Fibroblast of lung (primary cell): ENCODE measurements around the gene LPGAT1. TPM values are rescaled to one million over a fixed set of nuclear protein-coding genes. Genes with fewer than 3 reads are reported as not detected.
A peak's percentile ranks its signal among the peaks of the same experiment; 100 is the strongest.

Source experiments
- DNase-seq, 2 donors: peaks; one replicate each; pipeline versions ENCODE4 v3.0.0 to v3.0.0-alpha.2; 2010; ENCODE audit warnings: low read depth in 2 of 2
- H2AFZ ChIP-seq: 2 replicates; pipeline ENCODE4 v1.5.1; 2012; ENCODE audit warnings: low read length, control low read depth, inconsistent platforms
- H3K27ac ChIP-seq: 2 replicates; pipeline ENCODE4 v1.5.1; 2011; ENCODE audit warnings: low read length, control low read depth; ENCODE audit not compliant: insufficient read depth
- H3K27me3 ChIP-seq: 2 replicates; pipeline ENCODE4 v1.5.1; 2011; ENCODE audit warnings: mild to moderate bottlenecking, low read length; ENCODE audit not compliant: control insufficient read depth, insufficient read depth
- H3K36me3 ChIP-seq: 2 replicates; pipeline ENCODE4 v1.5.1; 2011; ENCODE audit warnings: low read length; ENCODE audit not compliant: control insufficient read depth, insufficient read depth
- H3K4me1 ChIP-seq: 2 replicates; pipeline ENCODE4 v1.5.1; 2011; ENCODE audit warnings: low read length; ENCODE audit not compliant: control insufficient read depth, insufficient read depth; ENCODE audit errors: extremely low read depth
- H3K4me2 ChIP-seq: 2 replicates; pipeline ENCODE4 v1.5.1; 2011; ENCODE audit warnings: low read length, control low read depth; ENCODE audit not compliant: insufficient read depth; ENCODE audit errors: extremely low read depth
- H3K4me3 ChIP-seq, 4 experiments: fragments of 200-600 bp in 1 of 4; sonication (generic) in 1 of 4; replicated peaks in 1 of 4; 2 replicates each; pipeline ENCODE4 v1.5.1; 2011 to 2016; ENCODE audit warnings: low read length in 4 of 4, low read depth in 3 of 4, mild to moderate bottlenecking in 3 of 4, control low read depth in 2 of 4, inconsistent platforms in 1 of 4, mixed read lengths in 1 of 4; ENCODE audit not compliant: insufficient read depth in 1 of 4; ENCODE audit errors: control extremely low read depth in 1 of 4
- H3K79me2 ChIP-seq: 2 replicates; pipeline ENCODE4 v1.5.1; 2012; ENCODE audit warnings: mild to moderate bottlenecking, low read length, inconsistent platforms; ENCODE audit not compliant: control insufficient read depth, insufficient read depth
- H3K9ac ChIP-seq: 2 replicates; pipeline ENCODE4 v1.5.1; 2011; ENCODE audit warnings: mild to moderate bottlenecking, low read length, control low read depth; ENCODE audit not compliant: insufficient read depth
- H3K9me3 ChIP-seq: 2 replicates; pipeline ENCODE4 v1.5.1; 2012; ENCODE audit warnings: low read depth, low read length; ENCODE audit not compliant: control insufficient read depth, insufficient read depth
- H4K20me1 ChIP-seq: 2 replicates; pipeline ENCODE4 v1.5.1; 2011; ENCODE audit warnings: low read length; ENCODE audit not compliant: control insufficient read depth, insufficient read depth; ENCODE audit errors: extremely low read depth
- EZH2 ChIP-seq: IDR thresholded peaks from 2 replicates; pipeline ENCODE4 v1.5.1; 2012; ENCODE audit warnings: low read length, control low read depth, mild to moderate bottlenecking; ENCODE audit errors: missing control alignments
- polyA plus RNA-seq, 2 donors: library from polyadenylated mRNA; depleted of rRNA in 1 of 2; stranded (reverse) in 1 of 2; unstranded in 1 of 2; fragments of >200 nt; gene quantifications; 2 replicates each; pipeline ENCODE4 v1.2.1, GENCODE V29; 2011 to 2012; ENCODE audit warnings: missing spikeins in 1 of 2
- total RNA-seq: library from RNA; depleted of rRNA; stranded (reverse); fragments of >200 nt; gene quantifications from 2 replicates; pipeline ENCODE4 v1.2.1, GENCODE V29; 2014
- TF ChIP-seq, protein P1 (sequence below), 2 donors: IDR thresholded peaks in 1 of 2; conservative IDR thresholded peaks in 1 of 2; 1 replicate in 1 of 2; 2 replicates in 1 of 2; pipeline ENCODE4 v1.5.1; 2011 to 2012; ENCODE audit warnings: low read length in 2 of 2, control low read depth in 1 of 2, inconsistent platforms in 1 of 2, low read depth in 1 of 2, mild to moderate bottlenecking in 1 of 2

The LPGAT1 gene
- total and polyA plus RNA-seq, 2 donors (not counting 1 experiment from before 2014, with no cell fraction given), result 20.7 to 34.7 TPM

DNA sequence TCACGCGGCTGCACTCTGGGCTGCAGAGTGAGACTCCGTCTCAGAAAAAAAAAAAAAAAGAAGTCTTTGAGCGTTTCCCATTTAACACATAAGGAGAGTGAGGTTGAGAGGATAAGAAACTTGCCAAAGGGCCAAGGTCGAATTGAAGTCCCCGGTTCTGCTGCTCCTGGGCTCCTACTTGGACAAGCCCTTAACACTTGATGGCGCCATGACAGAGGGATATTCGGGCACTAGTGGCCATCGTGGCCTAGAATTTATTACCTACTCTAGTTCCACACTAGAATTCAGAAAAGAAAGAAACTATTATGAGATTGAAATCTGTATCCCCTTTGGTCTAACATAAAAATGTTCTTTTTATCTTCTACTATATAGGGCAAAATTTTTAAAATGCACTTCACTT, 89.4 kb downstream of the LPGAT1 start:
- Histone ChIP-seq H3K4me1 (peaks cover 1% of the 10 kb centered on the region), H3K79me2 (no peaks in the 10 kb centered on the region), H3K9ac (no peak overlapping the region), H4K20me1 (no peaks in the 10 kb centered on the region), H3K36me3 (no peaks in the 10 kb centered on the region), H3K4me3 (no peak overlapping the region), H3K9me3 (no peaks in the 10 kb centered on the region), H3K27ac (no peak overlapping the region), H2AFZ (no peak overlapping the region), H3K4me2 (no peak overlapping the region), H3K27me3 (no peaks in the 10 kb centered on the region)
- no peak for DNase-seq
- TF ChIP-seq, protein P1, sequence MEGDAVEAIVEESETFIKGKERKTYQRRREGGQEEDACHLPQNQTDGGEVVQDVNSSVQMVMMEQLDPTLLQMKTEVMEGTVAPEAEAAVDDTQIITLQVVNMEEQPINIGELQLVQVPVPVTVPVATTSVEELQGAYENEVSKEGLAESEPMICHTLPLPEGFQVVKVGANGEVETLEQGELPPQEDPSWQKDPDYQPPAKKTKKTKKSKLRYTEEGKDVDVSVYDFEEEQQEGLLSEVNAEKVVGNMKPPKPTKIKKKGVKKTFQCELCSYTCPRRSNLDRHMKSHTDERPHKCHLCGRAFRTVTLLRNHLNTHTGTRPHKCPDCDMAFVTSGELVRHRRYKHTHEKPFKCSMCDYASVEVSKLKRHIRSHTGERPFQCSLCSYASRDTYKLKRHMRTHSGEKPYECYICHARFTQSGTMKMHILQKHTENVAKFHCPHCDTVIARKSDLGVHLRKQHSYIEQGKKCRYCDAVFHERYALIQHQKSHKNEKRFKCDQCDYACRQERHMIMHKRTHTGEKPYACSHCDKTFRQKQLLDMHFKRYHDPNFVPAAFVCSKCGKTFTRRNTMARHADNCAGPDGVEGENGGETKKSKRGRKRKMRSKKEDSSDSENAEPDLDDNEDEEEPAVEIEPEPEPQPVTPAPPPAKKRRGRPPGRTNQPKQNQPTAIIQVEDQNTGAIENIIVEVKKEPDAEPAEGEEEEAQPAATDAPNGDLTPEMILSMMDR (conservative IDR thresholded peaks at IDR 0.05 in 1 of 2, IDR thresholded peaks at IDR 0.05 in 1 of 2; ENCODE audit: low read depth in 1 of 2, low read length in 2 of 2), result no peak
- no peak for TF ChIP-seq EZH2

DNA sequence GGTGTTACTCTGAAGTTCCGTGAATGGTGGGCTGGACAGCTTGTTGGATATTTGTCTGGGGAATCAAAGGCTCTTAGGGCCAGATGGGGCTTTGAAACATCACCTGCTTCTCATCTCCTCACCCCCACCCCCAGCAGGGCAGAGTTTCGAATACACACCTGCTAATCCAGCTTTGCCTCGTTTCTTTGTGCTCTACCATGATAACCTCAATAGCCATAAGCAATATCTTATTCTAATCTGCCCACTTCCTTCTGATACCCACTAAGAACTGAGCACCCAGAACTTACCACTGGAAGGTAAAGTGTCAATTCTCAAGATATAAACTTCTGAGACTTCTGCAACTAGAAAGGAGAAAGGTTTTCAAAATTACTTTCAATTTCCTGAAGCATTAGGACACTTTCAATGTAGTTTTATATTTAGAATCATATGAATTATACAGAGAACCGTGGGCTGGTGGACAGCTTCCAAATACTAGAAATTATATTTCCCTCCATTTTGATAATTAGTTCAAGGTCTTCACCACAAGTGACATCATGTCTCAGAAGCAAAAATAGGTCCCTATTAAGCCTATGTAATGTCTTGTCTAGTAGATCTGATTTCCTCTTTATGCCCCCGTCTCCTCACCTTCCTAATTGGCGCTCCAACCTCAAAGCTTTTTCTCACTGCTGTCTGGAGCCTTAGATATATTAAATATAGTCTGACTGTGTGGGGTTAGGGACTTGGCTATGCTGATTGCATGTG, 90.7 kb downstream of the LPGAT1 start:
- DNase-seq, result no peak
- H2AFZ ChIP-seq, result no peak overlapping the region
- no peaks in the 10 kb centered on the region for H3K9me3 ChIP-seq
- peaks cover 9% of the 10 kb centered on the region for H3K4me1 ChIP-seq
- no peak overlapping the region for H3K4me2 ChIP-seq
- H3K27me3 ChIP-seq, result no peaks in the 10 kb centered on the region
- no peaks in the 10 kb centered on the region for H3K36me3 ChIP-seq
- H3K79me2 ChIP-seq, result no peaks in the 10 kb centered on the region
- no peak overlapping the region for H3K9ac ChIP-seq
- TF ChIP-seq EZH2, result no peak
- TF ChIP-seq, protein P1 (conservative IDR thresholded peaks at IDR 0.05 in 1 of 2, IDR thresholded peaks at IDR 0.05 in 1 of 2; ENCODE audit: low read depth in 1 of 2, low read length in 2 of 2), result no peak
- no peak overlapping the region for H3K4me3 ChIP-seq
- H4K20me1 ChIP-seq, result no peaks in the 10 kb centered on the region
- no peak overlapping the region for H3K27ac ChIP-seq

- peak in 1 of 2 donors; percentile 52 for DNase-seq
- H3K27ac ChIP-seq, result no peak overlapping the region
- no peak overlapping the region for H3K4me3 ChIP-seq
- no peaks in the 10 kb centered on the region for H4K20me1 ChIP-seq
- H3K27me3 ChIP-seq, result no peaks in the 10 kb centered on the region
- no peaks in the 10 kb centered on the region for H3K36me3 ChIP-seq
- TF ChIP-seq, protein P1 (conservative IDR thresholded peaks at IDR 0.05 in 1 of 2, IDR thresholded peaks at IDR 0.05 in 1 of 2; ENCODE audit: low read depth in 1 of 2, low read length in 2 of 2), result no peak
- no peak for TF ChIP-seq EZH2
- H3K9me3 ChIP-seq, result no peaks in the 10 kb centered on the region
- no peak overlapping the region for H3K9ac ChIP-seq
- no peak overlapping the region for H3K4me2 ChIP-seq
- peaks cover 9% of the 10 kb centered on the region for H3K4me1 ChIP-seq
- H2AFZ ChIP-seq, result no peak overlapping the region
- no peaks in the 10 kb centered on the region for H3K79me2 ChIP-seq
Measured at GRCh38 chr1:211738691-211739301, 91.8 kb downstream of the LPGAT1 start.
